GM06990 (cell line): ENCODE data around the gene JAK1.

Experiments
- DNase-seq: peaks from one replicate; pipeline ENCODE4 v3.0.0-alpha.2; 2011; ENCODE audit not compliant: insufficient read length; ENCODE audit errors: extremely low read depth
- H3K27me3 ChIP-seq: replicated peaks from 2 replicates; pipeline ENCODE4 v1.6.0; 2011; ENCODE audit warnings: low read length; ENCODE audit not compliant: control insufficient read depth, insufficient read depth
- H3K36me3 ChIP-seq: 2 replicates; pipeline ENCODE4 v1.5.1; 2011; ENCODE audit warnings: low read length; ENCODE audit not compliant: control insufficient read depth, insufficient read depth
- H3K4me3 ChIP-seq: replicated peaks from 2 replicates; pipeline ENCODE4 v1.5.1; 2011; ENCODE audit warnings: low read depth, mild to moderate bottlenecking, control low read depth, low read length
- CTCF ChIP-seq: IDR thresholded peaks from 2 replicates; pipeline ENCODE4 v1.5.1; 2011; ENCODE audit warnings: low read length, control low read depth, mild to moderate bottlenecking, inconsistent platforms; ENCODE audit not compliant: insufficient read depth, poor library complexity, severe bottlenecking

Gene JAK1

DNA sequence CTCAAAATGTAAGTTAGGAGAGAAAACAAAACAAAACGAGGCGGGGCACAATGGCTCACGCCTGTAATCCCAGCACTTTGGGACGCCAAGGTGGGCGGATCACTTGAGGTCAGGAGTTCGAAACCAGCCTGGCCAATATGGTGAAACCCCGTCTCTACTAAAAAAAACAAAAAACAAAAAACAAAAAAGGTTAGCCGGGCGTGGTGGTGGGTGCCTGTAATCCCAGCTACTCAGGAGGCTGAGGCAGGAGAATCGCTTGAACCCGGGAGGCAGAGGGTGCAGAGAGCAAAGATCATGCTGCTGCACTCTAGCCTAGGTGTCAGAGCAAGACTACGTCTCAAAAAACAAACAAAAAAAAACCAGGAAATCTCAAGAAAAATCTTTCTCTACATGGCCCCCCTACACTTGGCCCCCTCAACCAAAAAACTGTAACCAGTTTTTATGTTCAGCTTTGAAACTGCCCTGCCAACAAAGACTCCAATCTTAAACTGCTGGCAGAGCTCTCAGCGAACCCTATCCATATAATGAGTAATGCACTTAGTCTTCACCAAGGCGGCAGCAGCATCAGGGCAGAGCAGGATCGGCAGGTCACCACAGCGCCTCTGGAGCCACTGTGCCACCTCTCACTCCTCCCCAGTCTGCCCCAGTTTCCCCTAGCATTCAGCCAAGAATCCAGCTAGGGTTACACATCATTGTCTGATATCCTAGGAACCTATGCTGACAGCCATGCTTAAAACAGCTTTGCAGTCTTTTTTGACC is 71.7 kb downstream of the JAK1 start:
- Histone ChIP-seq H3K27me3 (no peaks in the 10 kb centered on the region), H3K4me3 (no peak overlapping the region), H3K36me3 (no peaks in the 10 kb centered on the region)
- DNase-seq: no peak
- no peak for TF ChIP-seq CTCF

GRCh38 chr1:64893921-64894320 is 72.4 kb downstream of the JAK1 start:
- Histone ChIP-seq H3K36me3 (no peaks in the 10 kb centered on the region), H3K27me3 (no peaks in the 10 kb centered on the region), H3K4me3 (no peak overlapping the region)
- no peak for TF ChIP-seq CTCF
- DNase-seq: no peak

GRCh38 chr1:64892576-64893573 is 73.5 kb downstream of the JAK1 start:
- TF ChIP-seq CTCF: no peak
- no peaks in the 10 kb centered on the region for H3K36me3 ChIP-seq
- no peaks in the 10 kb centered on the region for H3K27me3 ChIP-seq
- no peak overlapping the region for H3K4me3 ChIP-seq
- no peak for DNase-seq

- TF ChIP-seq CTCF: no peak
- Histone ChIP-seq H3K36me3 (no peaks in the 10 kb centered on the region), H3K4me3 (no peak overlapping the region), H3K27me3 (no peaks in the 10 kb centered on the region)
- no peak for DNase-seq
These were observed 74.9 kb downstream of the JAK1 start for GRCh38 chr1:64891448-64891825.

DNA sequence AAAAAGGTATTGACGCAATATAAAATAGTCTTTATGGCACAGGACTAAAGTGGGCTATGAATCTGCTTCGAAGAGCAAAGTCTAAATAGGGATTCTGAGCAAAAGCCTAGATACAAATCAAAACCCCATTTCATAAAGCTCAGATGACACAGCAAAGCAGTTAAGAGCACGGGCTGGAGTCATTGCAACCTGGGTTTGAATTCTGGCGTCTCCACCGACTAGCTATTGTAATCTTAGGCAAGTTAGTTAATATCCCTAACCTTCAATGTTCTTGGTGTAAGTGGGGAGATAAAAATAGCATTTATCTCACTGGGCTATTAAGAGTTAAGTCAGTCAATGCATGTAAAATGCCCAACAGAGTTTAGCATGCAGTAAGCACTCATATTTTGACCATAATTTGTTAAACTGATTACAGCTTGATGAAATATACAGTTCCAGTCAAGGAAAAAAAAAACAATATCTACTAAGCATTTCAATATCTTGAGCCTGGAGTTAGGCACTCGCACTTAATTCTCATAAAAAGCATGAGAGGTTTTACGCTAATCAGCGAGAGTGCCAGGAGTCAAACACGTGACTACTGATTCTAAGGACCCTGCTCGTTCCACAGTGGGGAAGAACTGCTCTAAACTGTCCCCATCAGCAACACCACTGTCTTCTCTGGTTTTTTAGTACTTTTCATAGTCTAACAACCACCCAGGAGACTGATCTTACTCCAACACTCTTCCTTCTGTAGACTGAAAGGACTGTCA is 75.5 kb downstream of the JAK1 start:
- no peak for TF ChIP-seq CTCF

More for the DNA sequence above, 75.5 kb downstream of the JAK1 start:
- no peak for DNase-seq
- no peak overlapping the region for H3K4me3 ChIP-seq
- no peaks in the 10 kb centered on the region for H3K27me3 ChIP-seq
- no peaks in the 10 kb centered on the region for H3K36me3 ChIP-seq
